VCaP (cell line): Measurements from ENCODE around the gene ILF3.
A peak's percentile ranks its signal among the peaks of the same experiment; 100 is the strongest.

Experiments
- H3K27ac ChIP-seq: fragments of 450-650 bp; 2 replicates; pipeline ENCODE4 v1.5.1; 2017
- CTCF ChIP-seq: fragments of 450-650 bp; conservative IDR thresholded peaks from 2 replicates; pipeline ENCODE4 v1.5.1; 2017; ENCODE audit warnings: mild to moderate bottlenecking, moderate library complexity

ILF3 gene

GRCh38 chr19:10706990-10707389 is 52.8 kb downstream of the ILF3 start:
- H3K27ac ChIP-seq, result no peak overlapping the region
- no peak for TF ChIP-seq CTCF

GRCh38 chr19:10707440-10707839 is 53.3 kb downstream of the ILF3 start:
- no peak overlapping the region for H3K27ac ChIP-seq
- no peak for TF ChIP-seq CTCF

- no peak for TF ChIP-seq CTCF
- H3K27ac ChIP-seq, result no peak overlapping the region
Observed at GRCh38 chr19:10708291-10708690, 54.1 kb downstream of the ILF3 start.

- no peak for TF ChIP-seq CTCF
- H3K27ac ChIP-seq, result no peak overlapping the region
Observed at GRCh38 chr19:10712045-10712444, 57.9 kb downstream of the ILF3 start.

- no peak for TF ChIP-seq CTCF
- no peak overlapping the region for H3K27ac ChIP-seq
Observed at GRCh38 chr19:10712754-10713153, 58.6 kb downstream of the ILF3 start.

GRCh38 chr19:10713317-10713716 is 59.2 kb downstream of the ILF3 start:
- H3K27ac ChIP-seq, result no peak overlapping the region
- no peak for TF ChIP-seq CTCF

GRCh38 chr19:10717054-10717355 is 62.9 kb downstream of the ILF3 start:
- TF ChIP-seq CTCF, result no peak
- H3K27ac ChIP-seq, result peak overlapping the region; percentile 61
